Keratinocyte (primary cell): Measurements from ENCODE around the gene CEACAM19.

Experiments used
- EZH2 ChIP-seq: IDR thresholded peaks from one replicate; pipeline ENCODE4 v1.6.1; 2012; ENCODE audit warnings: inconsistent platforms, mild to moderate bottlenecking, low read length, moderate library complexity
- TF ChIP-seq, protein P1 (sequence below), 3 experiments: IDR thresholded peaks in 1 of 3; conservative IDR thresholded peaks in 1 of 3; optimal IDR thresholded peaks in 1 of 3; 2 replicates in 2 of 3; 3 replicates in 1 of 3; pipeline versions ENCODE3 to v1.5.1; 2011; ENCODE audit warnings: low read length in 3 of 3, mild to moderate bottlenecking in 3 of 3, moderate library complexity in 2 of 3, control low read depth in 1 of 3, inconsistent platforms in 1 of 3; ENCODE audit not compliant: insufficient read depth in 2 of 3; ENCODE audit errors: extremely low read depth in 1 of 3

DNA sequence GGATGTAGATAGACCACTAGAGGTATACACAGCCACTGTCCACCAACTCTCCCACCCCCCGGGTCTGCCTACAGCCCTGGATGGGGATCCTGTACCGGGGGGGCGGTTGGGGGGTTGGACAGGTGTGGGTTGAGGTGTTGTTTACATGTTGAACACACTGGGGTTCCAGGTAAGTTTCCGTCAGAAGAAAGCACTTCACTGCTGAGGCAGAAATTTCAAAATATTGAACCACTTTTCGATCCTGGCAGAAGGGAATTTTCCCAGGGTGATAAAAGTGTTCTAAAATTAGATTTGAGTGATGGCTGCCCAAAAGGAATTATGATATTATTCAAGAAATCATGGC is 21.1 kb downstream of the CEACAM19 start:
- TF ChIP-seq, protein P1, sequence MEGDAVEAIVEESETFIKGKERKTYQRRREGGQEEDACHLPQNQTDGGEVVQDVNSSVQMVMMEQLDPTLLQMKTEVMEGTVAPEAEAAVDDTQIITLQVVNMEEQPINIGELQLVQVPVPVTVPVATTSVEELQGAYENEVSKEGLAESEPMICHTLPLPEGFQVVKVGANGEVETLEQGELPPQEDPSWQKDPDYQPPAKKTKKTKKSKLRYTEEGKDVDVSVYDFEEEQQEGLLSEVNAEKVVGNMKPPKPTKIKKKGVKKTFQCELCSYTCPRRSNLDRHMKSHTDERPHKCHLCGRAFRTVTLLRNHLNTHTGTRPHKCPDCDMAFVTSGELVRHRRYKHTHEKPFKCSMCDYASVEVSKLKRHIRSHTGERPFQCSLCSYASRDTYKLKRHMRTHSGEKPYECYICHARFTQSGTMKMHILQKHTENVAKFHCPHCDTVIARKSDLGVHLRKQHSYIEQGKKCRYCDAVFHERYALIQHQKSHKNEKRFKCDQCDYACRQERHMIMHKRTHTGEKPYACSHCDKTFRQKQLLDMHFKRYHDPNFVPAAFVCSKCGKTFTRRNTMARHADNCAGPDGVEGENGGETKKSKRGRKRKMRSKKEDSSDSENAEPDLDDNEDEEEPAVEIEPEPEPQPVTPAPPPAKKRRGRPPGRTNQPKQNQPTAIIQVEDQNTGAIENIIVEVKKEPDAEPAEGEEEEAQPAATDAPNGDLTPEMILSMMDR (optimal IDR thresholded peaks at IDR 0.05 in 1 of 3, IDR thresholded peaks at IDR 0.05 in 1 of 3, conservative IDR thresholded peaks at IDR 0.05 in 1 of 3; ENCODE audit: extremely low read depth in 1 of 3, insufficient read depth in 2 of 3, low read length in 3 of 3), result no peak
- TF ChIP-seq EZH2, result no peak
